HepG2 (cell line): ENCODE results near the gene MYCBPAP. TPM values are rescaled to one million over a fixed set of nuclear protein-coding genes. Genes with fewer than 3 reads are reported as not detected.
A peak's percentile ranks its signal among the peaks of the same experiment; 100 is the strongest.

ENCODE experiments used
- AGO1 ChIP-seq: fragments of 200-400 bp; formaldehyde crosslinking; IDR thresholded peaks from 2 replicates; pipeline ENCODE4 v1.6.1; 2017; ENCODE audit warnings: mild to moderate bottlenecking, low read depth, low read length, moderate library complexity; ENCODE audit not compliant: poor library complexity, severe bottlenecking
- ARID2 ChIP-seq: sonication (generic); formaldehyde crosslinking; IDR thresholded peaks from 2 replicates; pipeline ENCODE4 v1.8.1; 2022; ENCODE audit warnings: mild to moderate bottlenecking, missing genetic modification reagents, borderline replicate concordance
- GFI1 ChIP-seq: sonication (generic); formaldehyde crosslinking; IDR thresholded peaks from 2 replicates; pipeline ENCODE4 v1.5.0; 2020; ENCODE audit warnings: missing genetic modification reagents, mild to moderate bottlenecking, borderline replicate concordance
- GPN1 ChIP-seq: sonication (generic); formaldehyde crosslinking; IDR thresholded peaks from 2 replicates; pipeline ENCODE4 v1.5.1; 2020; ENCODE audit warnings: missing genetic modification reagents, borderline replicate concordance
- HDAC1 ChIP-seq: sonication (generic); formaldehyde crosslinking; IDR thresholded peaks from 2 replicates; pipeline ENCODE4 v1.5.1; 2020; ENCODE audit warnings: mild to moderate bottlenecking, missing genetic modification reagents
- HNF4A ChIP-seq: sonication (generic); formaldehyde crosslinking; IDR thresholded peaks from 2 replicates; pipeline ENCODE4 v1.4.0; 2020; ENCODE audit warnings: missing genetic modification reagents
- HNF4G ChIP-seq, 2 experiments: sonication (generic) in 1 of 2; formaldehyde crosslinking in 1 of 2; IDR thresholded peaks; 2 replicates each; pipeline versions ENCODE4 v1.4.0 to v1.6.1; 2011 to 2020; ENCODE audit warnings: borderline replicate concordance in 2 of 2, low read depth in 2 of 2, mild to moderate bottlenecking in 2 of 2, low read length in 1 of 2, missing genetic modification reagents in 1 of 2, moderate library complexity in 1 of 2
- MAFF ChIP-seq: IDR thresholded peaks from 2 replicates; pipeline ENCODE4 v1.6.1; 2011; ENCODE audit warnings: low read depth, low read length, improper control_type of control experiment
- NCOR1 ChIP-seq: fragments of 200-600 bp; sonication (generic); IDR thresholded peaks from 2 replicates; pipeline ENCODE4 v1.7.0; 2017; ENCODE audit warnings: antibody characterized with exemption, low read length, borderline replicate concordance
- NR2F6 ChIP-seq, 2 experiments: IDR thresholded peaks; 2 replicates each; pipeline ENCODE4 v1.6.1; 2016; ENCODE audit warnings: antibody characterized with exemption in 1 of 2, mild to moderate bottlenecking in 1 of 2
- RORA ChIP-seq: sonication (generic); formaldehyde crosslinking; IDR thresholded peaks from 2 replicates; pipeline ENCODE4 v1.5.0; 2020; ENCODE audit warnings: mild to moderate bottlenecking, missing genetic modification reagents, moderate library complexity
- SALL2 ChIP-seq: sonication (generic); formaldehyde crosslinking; IDR thresholded peaks from 2 replicates; pipeline ENCODE4 v1.8.1; 2023; ENCODE audit warnings: mild to moderate bottlenecking, missing genetic modification reagents, inconsistent platforms
- SRSF4 ChIP-seq: fragments of 200-400 bp; formaldehyde crosslinking; IDR thresholded peaks from one replicate; pipeline ENCODE4 v1.6.1; 2018; ENCODE audit warnings: mild to moderate bottlenecking, low read depth, low read length, moderate library complexity; ENCODE audit not compliant: poor library complexity, severe bottlenecking
- ZNF121 ChIP-seq: sonication (generic); formaldehyde crosslinking; IDR thresholded peaks from 2 replicates; pipeline ENCODE4 v1.5.0; 2020; ENCODE audit warnings: mild to moderate bottlenecking, missing genetic modification reagents
- ZNF232 ChIP-seq: sonication (generic); formaldehyde crosslinking; IDR thresholded peaks from 2 replicates; pipeline ENCODE4 v1.4.0; 2020; ENCODE audit warnings: missing genetic modification reagents, borderline replicate concordance
- ZNF333 ChIP-seq: sonication (generic); formaldehyde crosslinking; IDR thresholded peaks from 2 replicates; pipeline ENCODE4 v1.4.0; 2020; ENCODE audit warnings: mild to moderate bottlenecking, missing genetic modification reagents, borderline replicate concordance
- ZNF414 ChIP-seq: sonication (generic); formaldehyde crosslinking; IDR thresholded peaks from 2 replicates; pipeline ENCODE4 v1.5.0; 2020; ENCODE audit warnings: missing genetic modification reagents
- ZNF629 ChIP-seq: sonication (generic); formaldehyde crosslinking; conservative IDR thresholded peaks from 2 replicates; pipeline ENCODE4 v1.5.0; 2020; ENCODE audit warnings: missing genetic modification reagents
- ZNF776 ChIP-seq: sonication (generic); formaldehyde crosslinking; IDR thresholded peaks from 2 replicates; pipeline ENCODE4 v1.4.0; 2020; ENCODE audit warnings: mild to moderate bottlenecking, missing genetic modification reagents
- ZNF83 ChIP-seq: sonication (generic); formaldehyde crosslinking; IDR thresholded peaks from 2 replicates; pipeline ENCODE4 v1.4.0; 2020; ENCODE audit warnings: missing genetic modification reagents, mild to moderate bottlenecking, borderline replicate concordance
- ZNF839 ChIP-seq: sonication (generic); formaldehyde crosslinking; IDR thresholded peaks from 2 replicates; pipeline ENCODE4 v1.4.0; 2020; ENCODE audit warnings: missing genetic modification reagents, mild to moderate bottlenecking, borderline replicate concordance
- ZSCAN31 ChIP-seq: sonication (generic); formaldehyde crosslinking; IDR thresholded peaks from 2 replicates; pipeline ENCODE4 v1.5.0; 2020; ENCODE audit warnings: low read depth, mild to moderate bottlenecking, missing genetic modification reagents
- polyA plus RNA-seq, 8 experiments: library from polyadenylated mRNA; depleted of rRNA in 3 of 8; stranded (reverse) in 7 of 8; unstranded in 1 of 8; fragments of >200 nt; fragmentation: Illumina TruSeq in 4 of 8; extraction: Trizol in 4 of 8; gene quantifications; 2 replicates each; pipeline versions ENCODE4 v1.2.1 to v1.2.3, GENCODE V29; 2011 to 2016; ENCODE audit warnings: low read depth in 4 of 8, missing spikeins in 1 of 8, mixed read lengths in 1 of 8; ENCODE audit not compliant: insufficient read depth in 1 of 8
- total RNA-seq, 5 experiments: library from RNA; depleted of rRNA; stranded (reverse); fragments of >200 nt; fragmentation: Illumina TruSeq; extraction: Trizol; gene quantifications; 2 replicates each; pipeline ENCODE4 v1.2.3, GENCODE V29; 2016; ENCODE audit warnings: low read depth in 1 of 5
- TF ChIP-seq, protein P1 (sequence below): sonication (generic); formaldehyde crosslinking; IDR thresholded peaks from 2 replicates; pipeline ENCODE4 v1.8.0; 2023; ENCODE audit warnings: mild to moderate bottlenecking, missing genetic modification reagents
- TF ChIP-seq, protein P2 (sequence below): sonication (generic); formaldehyde crosslinking; IDR thresholded peaks from 2 replicates; pipeline ENCODE4 v1.4.0; 2020; ENCODE audit warnings: missing genetic modification reagents, borderline replicate concordance

MYCBPAP gene
- total and polyA plus RNA-seq, 2 of the 13 experiments (the other 11 are each of a cell fraction or from before 2014, with no cell fraction given): 0.22 to 0.24 TPM

DNA sequence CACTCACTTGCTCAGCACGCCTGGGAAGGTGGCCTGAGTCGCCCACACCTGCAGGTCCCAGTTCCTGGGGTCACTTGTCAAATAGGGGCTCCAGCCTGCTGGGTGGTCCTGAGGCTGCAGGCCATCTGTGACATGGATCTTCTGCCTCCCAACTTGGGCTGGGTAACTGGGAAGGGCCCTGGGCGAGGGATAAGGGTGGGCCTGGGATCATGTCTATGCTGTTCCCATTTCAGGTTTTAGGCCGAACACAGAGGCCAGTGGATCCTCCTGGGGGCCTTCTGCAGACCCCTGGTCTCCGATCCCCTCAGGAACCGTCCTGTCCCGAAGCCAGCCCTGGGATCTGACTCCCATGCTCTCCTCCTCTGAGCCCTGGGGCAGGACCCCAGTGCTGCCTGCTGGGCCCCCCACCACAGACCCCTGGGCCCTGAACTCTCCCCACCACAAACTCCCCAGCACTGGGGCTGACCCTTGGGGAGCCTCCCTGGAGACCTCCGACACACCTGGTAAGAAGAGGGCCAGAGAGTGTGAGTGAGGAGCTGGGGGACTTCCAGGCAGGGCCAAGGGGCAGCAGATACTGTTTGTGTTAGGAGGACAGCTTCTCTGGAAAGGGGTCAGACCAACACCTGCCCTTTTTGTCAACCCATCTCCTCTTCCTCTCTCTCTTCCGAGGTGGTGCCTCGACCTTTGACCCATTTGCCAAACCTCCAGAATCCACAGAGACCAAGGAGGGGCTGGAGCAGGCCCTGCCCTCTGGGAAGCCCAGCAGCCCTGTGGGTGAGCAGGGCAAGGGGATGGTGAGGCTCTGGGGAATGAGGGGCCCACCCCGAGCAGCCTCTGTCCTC is 32.5 kb downstream of the MYCBPAP start (continued):
- TF ChIP-seq, protein P1, sequence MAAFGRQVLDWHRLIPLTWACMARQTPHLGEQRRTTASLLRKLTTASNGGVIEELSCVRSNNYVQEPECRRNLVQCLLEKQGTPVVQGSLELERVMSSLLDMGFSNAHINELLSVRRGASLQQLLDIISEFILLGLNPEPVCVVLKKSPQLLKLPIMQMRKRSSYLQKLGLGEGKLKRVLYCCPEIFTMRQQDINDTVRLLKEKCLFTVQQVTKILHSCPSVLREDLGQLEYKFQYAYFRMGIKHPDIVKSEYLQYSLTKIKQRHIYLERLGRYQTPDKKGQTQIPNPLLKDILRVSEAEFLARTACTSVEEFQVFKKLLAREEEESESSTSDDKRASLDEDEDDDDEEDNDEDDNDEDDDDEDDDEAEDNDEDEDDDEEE (CRISPR knock-in tag): 0 out of 2 replicates have a peak, but pooled peaks have one; percentile 9
- TF ChIP-seq HNF4A (CRISPR knock-in tag): peak; percentile 65
- 0 out of 2 replicates have a peak, but pooled peaks have one; percentile 22 for TF ChIP-seq GPN1 (CRISPR knock-in tag)
- TF ChIP-seq ARID2: 0 out of 2 replicates have a peak, but pooled peaks have one; percentile 15
- TF ChIP-seq ZNF414 (CRISPR knock-in tag): no peak
- peak; percentile 58; the same call in 1 of the 2 replicates for TF ChIP-seq ZNF776 (CRISPR knock-in tag)
- TF ChIP-seq NR2F6 (IDR thresholded peaks at IDR 0.05): peak; percentile 75
- peak; percentile 58; the same call in 1 of the 2 replicates for TF ChIP-seq NR2F6 (CRISPR knock-in tag; IDR thresholded peaks at IDR 0.05)
- TF ChIP-seq NCOR1: peak; percentile 27; the same call in 1 of the 2 replicates
- TF ChIP-seq ZNF333 (CRISPR knock-in tag): no peak
- 0 out of 2 replicates have a peak, but pooled peaks have one; percentile 23 for TF ChIP-seq SALL2 (CRISPR knock-in tag)
- TF ChIP-seq RORA (CRISPR knock-in tag): no peak
- TF ChIP-seq HNF4G (IDR thresholded peaks at IDR 0.05; ENCODE audit: borderline replicate concordance, low read depth, low read length): no peak
- peak; percentile 61; the same call in 1 of the 2 replicates for TF ChIP-seq HNF4G (CRISPR knock-in tag; IDR thresholded peaks at IDR 0.05; ENCODE audit: borderline replicate concordance, low read depth)
- no peak for TF ChIP-seq ZNF839 (CRISPR knock-in tag)
- TF ChIP-seq ZNF121 (CRISPR knock-in tag): no peak
- 0 out of 2 replicates have a peak, but pooled peaks have one; percentile 25 for TF ChIP-seq ZNF629 (CRISPR knock-in tag)
- TF ChIP-seq ZNF232 (CRISPR knock-in tag): no peak
- no peak for TF ChIP-seq GFI1 (CRISPR knock-in tag)
- peak; percentile 32 for TF ChIP-seq AGO1
- 0 out of 2 replicates have a peak, but pooled peaks have one; percentile 11 for TF ChIP-seq HDAC1 (CRISPR knock-in tag)
- TF ChIP-seq SRSF4: no peak
- TF ChIP-seq, protein P2, sequence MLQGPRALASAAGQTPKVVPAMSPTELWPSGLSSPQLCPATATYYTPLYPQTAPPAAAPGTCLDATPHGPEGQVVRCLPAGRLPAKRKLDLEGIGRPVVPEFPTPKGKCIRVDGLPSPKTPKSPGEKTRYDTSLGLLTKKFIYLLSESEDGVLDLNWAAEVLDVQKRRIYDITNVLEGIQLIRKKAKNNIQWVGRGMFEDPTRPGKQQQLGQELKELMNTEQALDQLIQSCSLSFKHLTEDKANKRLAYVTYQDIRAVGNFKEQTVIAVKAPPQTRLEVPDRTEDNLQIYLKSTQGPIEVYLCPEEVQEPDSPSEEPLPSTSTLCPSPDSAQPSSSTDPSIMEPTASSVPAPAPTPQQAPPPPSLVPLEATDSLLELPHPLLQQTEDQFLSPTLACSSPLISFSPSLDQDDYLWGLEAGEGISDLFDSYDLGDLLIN (CRISPR knock-in tag): no peak
- no peak for TF ChIP-seq MAFF
- TF ChIP-seq ZNF83: peak; percentile 64; the same call in 1 of the 2 replicates
- peak; percentile 57; the same call in 1 of the 2 replicates for TF ChIP-seq ZSCAN31 (CRISPR knock-in tag)
